ENCODE measurements around the gene ARHGAP33. TPM values are rescaled to one million over a fixed set of nuclear protein-coding genes. Genes with fewer than 3 reads are reported as not detected.

Gene ARHGAP33
- total and polyA plus RNA-seq, 2 of the 4 experiments (the other 2 are of a cell fraction) = 0.72 to 11.9 TPM

DNA sequence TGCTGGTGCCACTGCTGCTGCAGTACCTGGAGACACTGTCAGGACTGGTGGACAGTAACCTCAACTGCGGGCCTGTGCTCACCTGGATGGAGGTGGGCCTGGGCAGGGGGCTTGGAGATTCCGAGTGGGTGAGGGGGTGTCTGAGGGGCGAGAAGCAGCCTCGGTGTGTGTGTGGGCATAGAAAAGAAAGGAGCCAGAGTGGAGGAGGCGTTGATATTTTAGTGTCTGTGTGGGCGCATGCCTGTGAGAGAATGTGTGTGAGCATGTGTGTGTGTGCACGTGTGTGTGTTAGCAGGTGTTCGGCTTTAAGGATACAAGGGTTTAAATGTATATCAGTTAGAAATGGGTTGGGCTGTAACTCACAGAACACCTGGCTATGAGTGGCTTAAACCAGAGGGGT lies 3.7 kb downstream of the ARHGAP33 start:
- Histone ChIP-seq H3K36me3 (ENCODE audit: control insufficient read depth, insufficient read depth, low read length) (peaks cover 16% of the 10 kb centered on the region), H3K4me1 (ENCODE audit: control insufficient read depth, insufficient read depth, low read length) (peaks cover 6% of the 10 kb centered on the region), H3K4me3 (ENCODE audit: insufficient read depth, low read depth, low read length) (no peak overlapping the region), H3K9ac (ENCODE audit: low read depth, low read length) (no peak overlapping the region), H2AK5ac (ENCODE audit: low read depth, low read length) (no peak overlapping the region), H4K8ac (ENCODE audit: low read depth in 2 of 2, low read length in 2 of 2) (no peak overlapping the region), H4K5ac (ENCODE audit: low read depth, low read length) (no peak overlapping the region), H3K79me1 (ENCODE audit: low read depth in 1 of 2, low read length in 2 of 2) (peaks cover 7 to 18% of the 10 kb centered on the region in 2 experiments), H3K14ac (replicated peaks; ENCODE audit: low read depth, low read length) (no peak overlapping the region), H3K27me3 (ENCODE audit: control insufficient read depth, insufficient read depth, low read length) (no peaks in the 10 kb centered on the region), H3K56ac (ENCODE audit: extremely low read depth, insufficient read depth, low read length) (no peak overlapping the region), H3K4me2 (ENCODE audit: low read depth, low read length) (no peak overlapping the region), H3K18ac (ENCODE audit: low read depth, low read length) (no peak overlapping the region), H2BK20ac (ENCODE audit: low read depth, low read length) (no peak overlapping the region), H2BK120ac (ENCODE audit: low read depth, low read length) (no peak overlapping the region), H3K27ac (ENCODE audit: insufficient read depth, low read length) (no peak overlapping the region), H4K91ac (ENCODE audit: insufficient read depth, low read depth, low read length) (no peak overlapping the region), H2AFZ (replicated peaks; ENCODE audit: low read length, poor library complexity) (no peak overlapping the region), H2BK5ac (ENCODE audit: low read depth, low read length, poor library complexity, severe bottlenecking) (no peak overlapping the region), H3K9me1 (ENCODE audit: insufficient read depth, low read length) (peaks cover 6% of the 10 kb centered on the region; the same call in 1 of the 2 replicates), H3K23ac (ENCODE audit: low read depth, low read length) (no peak overlapping the region), H2AK9ac (replicated peaks; ENCODE audit: low read depth, low read length, poor library complexity) (no peak overlapping the region), H2BK15ac (ENCODE audit: low read depth, low read length) (no peak overlapping the region), H4K20me1 (ENCODE audit: insufficient read depth, low read length) (no peaks in the 10 kb centered on the region), H3K9me3 (ENCODE audit: control insufficient read depth, insufficient read depth, low read length) (no peaks in the 10 kb centered on the region), H3K4ac (ENCODE audit: low read depth, low read length) (no peak overlapping the region)
- no TSS peak for BruUV-seq (replicated peaks)
- no peak for ATAC-seq (ENCODE audit: low read depth)
- TF ChIP-seq MAZ (IDR thresholded peaks at IDR 0.05; ENCODE audit: borderline replicate concordance, low read depth, low read length) = no peak
- TF ChIP-seq POLR2A (IDR thresholded peaks at IDR 0.05; ENCODE audit: low read depth, low read length) = no peak
- TF ChIP-seq CEBPB (IDR thresholded peaks at IDR 0.05; ENCODE audit: low read depth, low read length) = no peak
- no peak for TF ChIP-seq MAFK (IDR thresholded peaks at IDR 0.05; ENCODE audit: low read depth, low read length)
- TF ChIP-seq, protein P1, sequence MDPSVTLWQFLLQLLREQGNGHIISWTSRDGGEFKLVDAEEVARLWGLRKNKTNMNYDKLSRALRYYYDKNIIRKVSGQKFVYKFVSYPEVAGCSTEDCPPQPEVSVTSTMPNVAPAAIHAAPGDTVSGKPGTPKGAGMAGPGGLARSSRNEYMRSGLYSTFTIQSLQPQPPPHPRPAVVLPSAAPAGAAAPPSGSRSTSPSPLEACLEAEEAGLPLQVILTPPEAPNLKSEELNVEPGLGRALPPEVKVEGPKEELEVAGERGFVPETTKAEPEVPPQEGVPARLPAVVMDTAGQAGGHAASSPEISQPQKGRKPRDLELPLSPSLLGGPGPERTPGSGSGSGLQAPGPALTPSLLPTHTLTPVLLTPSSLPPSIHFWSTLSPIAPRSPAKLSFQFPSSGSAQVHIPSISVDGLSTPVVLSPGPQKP (IDR thresholded peaks at IDR 0.05; ENCODE audit: borderline replicate concordance, low read depth, low read length) = no peak
- no peak for TF ChIP-seq FOS (IDR thresholded peaks at IDR 0.05; ENCODE audit: low read depth, low read length)
- TF ChIP-seq RAD21 (IDR thresholded peaks at IDR 0.05; ENCODE audit: low read length) = no peak
- TF ChIP-seq NFE2L2 (IDR thresholded peaks at IDR 0.05; ENCODE audit: low read depth, low read length) = no peak
- no peak for TF ChIP-seq SMC3 (IDR thresholded peaks at IDR 0.05; ENCODE audit: low read depth, low read length)
- no peak for TF ChIP-seq RCOR1 (IDR thresholded peaks at IDR 0.05; ENCODE audit: insufficient replicate concordance, low read length)
- POLR2A ChIA-PET (ENCODE audit: unreplicated experiment) = no interaction called here
- WGBS, 2 experiments (ENCODE audit: extremely low coverage in 2 of 2, insufficient read length in 1 of 2) = 93% methylated on average over 3 of the region's 8 CpGs; no CpG with 5 or more reads in 1 of the 2 experiments
- dilution Hi-C loops (cut with HindIII; ENCODE audit: low sequenced_read_pairs, unreplicated experiment) = no loop called here
- DNase-seq = no peak
- intact Hi-C loops (cut with micrococcal nuclease) = no loop called here
- in situ Hi-C loops (cut with MboI; ENCODE audit: low sequenced_read_pairs) = no loop called here
- CTCF ChIA-PET = no interaction called here

Measured in IMR-90 (cell line).